ENCODE data around the gene MYL11. TPM values are rescaled to one million over a fixed set of nuclear protein-coding genes. Genes with fewer than 3 reads are reported as not detected.

Gene MYL11
- total RNA-seq, 2 experiments from 2014 or later, result 0.87 to 1.2 TPM

GRCh38 chr16:30381291-30382041 is 6.9 kb downstream of the MYL11 start:
- Mint-ChIP-seq H3K36me3 (ENCODE audit: low read depth) (peaks cover 34% of the 10 kb centered on the region), H3K9me3 (no peaks in the 10 kb centered on the region), H3K4me1 (ENCODE audit: low read depth) (peaks cover 44% of the 10 kb centered on the region), H3K4me3 (peak overlapping the region; percentile 84), H3K27me3 (no peaks in the 10 kb centered on the region), H3K27ac (peak overlapping the region; percentile 98)
- TF ChIP-seq CTCF (IDR thresholded peaks at IDR 0.05), result no peak
- ATAC-seq (no peak), DNase-seq (peak; percentile 62)
- POLR2A ChIA-PET, result interaction anchor here (1.0 to 3.3 kb wide), 4 partner anchors 11 to 26 kb away, joined by 3 to 14 read pairs (median 7); partner anchors contain the start of genes CD2BP2 and ZNF48
- CTCF ChIA-PET, result interaction anchor here (4.8 to 5.2 kb wide), 2 partner anchors 15 to 27 kb away, joined by 30 to 43 read pairs; partner anchors contain the start of genes ZNF48 and ZNF771
- intact Hi-C loops (cut with micrococcal nuclease), result no loop called here

- Mint-ChIP-seq H3K27ac (peak within 1 kb of the TSS; percentile 98), H3K4me3 (peak within 1 kb of the TSS; percentile 84), H3K27me3 (no peaks in the 10 kb centered on the region), H3K36me3 (ENCODE audit: low read depth) (peaks cover 34% of the 10 kb centered on the region), H3K4me1 (ENCODE audit: low read depth) (peaks cover 37% of the 10 kb centered on the region), H3K9me3 (no peaks in the 10 kb centered on the region)
- intact Hi-C loops (cut with micrococcal nuclease), result no loop called here
- no peak for TF ChIP-seq CTCF (IDR thresholded peaks at IDR 0.05)
- ATAC-seq, result peak; percentile 40
- POLR2A ChIA-PET, result interaction anchor here (0.6 to 3.6 kb wide), 15 partner anchors 10 to 575 kb away, joined by 3 to 23 read pairs (median 3); partner anchors contain the start of genes CD2BP2, TBC1D10B, ZNF48 and ZNF771
- CTCF ChIA-PET, result interaction anchor here (0.9 to 5.2 kb wide), 8 partner anchors 9 to 247 kb away, joined by 3 to 43 read pairs (median 5); partner anchors contain the start of genes CD2BP2, DCTPP1, ZNF48 and ZNF771
- peak; percentile 89 for DNase-seq
Measured at GRCh38 chr16:30382111-30382881, 7.7 kb downstream of the MYL11 start, which contains the start of gene SEPTIN1. TSS of gene SEPTIN1 (minus strand) at chr16:30382561. CDS start at chr16:30382542, 19 bp downstream.

- TF ChIP-seq CTCF (IDR thresholded peaks at IDR 0.05), result no peak
- H3K9me3 Mint-ChIP-seq, result no peaks in the 10 kb centered on the region
- H3K27me3 Mint-ChIP-seq, result no peaks in the 10 kb centered on the region
- intact Hi-C loops (cut with micrococcal nuclease), result no loop called here
- peak overlapping the region; percentile 84 for H3K4me3 Mint-ChIP-seq
- peaks cover 32% of the 10 kb centered on the region for H3K4me1 Mint-ChIP-seq (ENCODE audit: low read depth)
- ChIA-PET POLR2A (interaction anchor here (1.1 to 3.6 kb wide), 8 partner anchors 12 to 231 kb away, joined by 3 to 23 read pairs (median 9); partner anchors contain the start of genes CD2BP2, TBC1D10B, ZNF48 and ZNF771), CTCF (interaction anchor here (0.9 to 5.2 kb wide), 7 partner anchors 8 to 246 kb away, joined by 3 to 43 read pairs (median 5); partner anchors contain the start of genes DCTPP1, ZNF48 and ZNF771)
- ATAC-seq (no peak), DNase-seq (no peak)
- H3K36me3 Mint-ChIP-seq (ENCODE audit: low read depth), result peaks cover 29% of the 10 kb centered on the region
- peak overlapping the region; percentile 98 for H3K27ac Mint-ChIP-seq
Measured at GRCh38 chr16:30383521-30383920, 8.9 kb downstream of the MYL11 start.

GRCh38 chr16:30394592-30395154 is 20.1 kb downstream of the MYL11 start:
- peaks cover 28% of the 10 kb centered on the region for H3K36me3 Mint-ChIP-seq (ENCODE audit: low read depth)
- intact Hi-C loops (cut with micrococcal nuclease), result no loop called here
- CTCF ChIA-PET, result interaction anchor here (0.7 to 8.1 kb wide), 7 partner anchors 9 to 234 kb away, joined by 3 to 51 read pairs (median 4); partner anchors contain the start of genes SEPTIN1 and ZNF771
- TF ChIP-seq CTCF (IDR thresholded peaks at IDR 0.05), result no peak
- POLR2A ChIA-PET, result interaction anchor here (0.9 to 2.9 kb wide), 11 partner anchors 11 to 257 kb away, joined by 3 to 23 read pairs (median 5); partner anchors contain the start of genes SEPTIN1 and ZNF771
- peaks cover 31% of the 10 kb centered on the region for H3K4me1 Mint-ChIP-seq (ENCODE audit: low read depth)
- H3K9me3 Mint-ChIP-seq, result no peaks in the 10 kb centered on the region
- H3K27me3 Mint-ChIP-seq, result no peaks in the 10 kb centered on the region
- peak; percentile 14 for ATAC-seq
- H3K27ac Mint-ChIP-seq, result peak overlapping the region; percentile 83
- H3K4me3 Mint-ChIP-seq, result peak overlapping the region; percentile 83
- DNase-seq, result peak; percentile 20
